ENCODE results near the gene BCLAF1.

The BCLAF1 gene, protein sequence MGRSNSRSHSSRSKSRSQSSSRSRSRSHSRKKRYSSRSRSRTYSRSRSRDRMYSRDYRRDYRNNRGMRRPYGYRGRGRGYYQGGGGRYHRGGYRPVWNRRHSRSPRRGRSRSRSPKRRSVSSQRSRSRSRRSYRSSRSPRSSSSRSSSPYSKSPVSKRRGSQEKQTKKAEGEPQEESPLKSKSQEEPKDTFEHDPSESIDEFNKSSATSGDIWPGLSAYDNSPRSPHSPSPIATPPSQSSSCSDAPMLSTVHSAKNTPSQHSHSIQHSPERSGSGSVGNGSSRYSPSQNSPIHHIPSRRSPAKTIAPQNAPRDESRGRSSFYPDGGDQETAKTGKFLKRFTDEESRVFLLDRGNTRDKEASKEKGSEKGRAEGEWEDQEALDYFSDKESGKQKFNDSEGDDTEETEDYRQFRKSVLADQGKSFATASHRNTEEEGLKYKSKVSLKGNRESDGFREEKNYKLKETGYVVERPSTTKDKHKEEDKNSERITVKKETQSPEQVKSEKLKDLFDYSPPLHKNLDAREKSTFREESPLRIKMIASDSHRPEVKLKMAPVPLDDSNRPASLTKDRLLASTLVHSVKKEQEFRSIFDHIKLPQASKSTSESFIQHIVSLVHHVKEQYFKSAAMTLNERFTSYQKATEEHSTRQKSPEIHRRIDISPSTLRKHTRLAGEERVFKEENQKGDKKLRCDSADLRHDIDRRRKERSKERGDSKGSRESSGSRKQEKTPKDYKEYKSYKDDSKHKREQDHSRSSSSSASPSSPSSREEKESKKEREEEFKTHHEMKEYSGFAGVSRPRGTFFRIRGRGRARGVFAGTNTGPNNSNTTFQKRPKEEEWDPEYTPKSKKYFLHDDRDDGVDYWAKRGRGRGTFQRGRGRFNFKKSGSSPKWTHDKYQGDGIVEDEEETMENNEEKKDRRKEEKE

DNA sequence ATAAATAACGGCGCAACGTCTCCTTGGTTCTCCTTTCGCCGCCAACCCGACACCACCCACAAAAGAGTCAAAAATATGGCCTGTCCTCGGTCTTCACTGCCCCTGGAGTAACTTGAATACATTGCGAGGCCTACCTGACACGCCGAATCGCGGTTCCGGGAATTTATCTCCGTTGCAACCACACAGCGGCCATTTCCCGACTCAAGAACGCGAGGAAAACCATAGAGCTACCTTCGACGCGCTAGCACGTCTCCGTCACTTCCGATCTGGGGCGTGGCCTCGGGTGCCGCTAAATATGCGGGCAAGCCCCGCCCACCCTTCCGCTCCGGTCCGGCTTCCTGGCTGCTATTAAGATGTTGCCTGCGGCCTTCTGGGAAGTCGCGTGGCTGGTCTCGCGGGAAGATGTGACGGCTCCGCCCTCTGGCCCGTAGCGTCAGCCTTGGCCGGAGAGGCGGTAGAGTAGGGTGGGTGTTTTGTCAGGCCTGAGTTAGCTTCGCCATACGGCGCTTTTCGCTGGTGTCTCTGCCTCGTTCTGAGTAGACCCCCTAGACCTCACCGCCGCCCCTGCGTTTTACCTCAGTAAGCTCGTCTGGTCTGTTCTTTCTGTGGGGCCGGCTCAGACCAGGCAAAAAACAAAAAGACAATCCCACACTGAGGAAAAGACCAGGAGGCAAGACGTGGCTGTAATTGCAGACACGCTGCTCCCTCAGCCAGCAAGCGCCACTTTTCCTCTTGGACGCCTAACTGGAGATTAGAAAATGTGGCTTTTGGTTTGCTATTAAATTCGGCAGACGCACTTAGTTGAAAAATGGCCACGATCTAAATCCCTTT is at the start of gene BCLAF1:
Gene BCLAF1, minus strand, starts transcription at position 268 of the 831 bp plus-strand sequence. CDS start 9,980 bp downstream, outside the sequence.
- peak; percentile 99 for DNase-seq (ENCODE audit: low read depth in 2 of 2, low spot score in 1 of 2)

DNA sequence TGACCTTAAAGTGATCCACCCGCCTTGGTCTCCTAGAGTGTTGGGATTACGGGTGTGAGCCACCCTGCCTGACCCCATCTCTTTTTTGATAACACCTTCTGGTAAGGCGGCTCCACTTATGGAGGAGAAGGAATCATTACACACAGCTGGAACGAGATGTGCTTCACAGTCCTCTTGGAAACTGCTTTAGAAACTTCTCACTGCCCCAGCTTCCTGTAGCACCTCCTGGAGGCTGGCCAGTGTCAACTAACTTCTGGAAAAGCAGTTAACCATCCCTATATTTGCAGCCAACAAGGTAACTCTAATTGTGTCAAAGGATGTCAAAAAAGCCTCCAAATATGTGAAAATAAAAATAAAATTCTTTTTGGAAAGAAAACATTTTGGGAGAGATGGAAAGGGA is 48.8 kb upstream of the BCLAF1 start:
- DNase-seq (ENCODE audit: low read depth in 2 of 2, low spot score in 1 of 2) = no peak

DNA sequence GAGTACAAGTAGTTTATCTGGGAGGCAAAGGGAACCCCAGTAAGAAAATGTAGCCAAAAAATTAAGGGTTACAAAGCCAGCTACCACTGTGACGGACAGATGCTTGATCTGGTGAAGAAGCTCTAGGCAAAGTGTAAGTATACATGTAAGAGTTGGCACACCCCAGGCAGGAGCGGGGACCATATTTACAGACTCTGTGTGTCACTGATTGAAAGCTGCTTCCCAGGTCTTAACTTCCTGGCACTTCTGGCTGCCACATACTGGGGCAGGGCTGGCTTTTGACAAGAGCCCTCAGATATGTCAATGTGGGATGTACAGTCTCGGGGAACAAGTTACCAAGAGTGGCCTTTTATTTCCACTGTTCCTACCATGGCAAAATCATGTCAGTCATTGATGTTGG is 48.0 kb upstream of the BCLAF1 start:
- no peak for DNase-seq (ENCODE audit: low read depth in 2 of 2, low spot score in 1 of 2)

DNA sequence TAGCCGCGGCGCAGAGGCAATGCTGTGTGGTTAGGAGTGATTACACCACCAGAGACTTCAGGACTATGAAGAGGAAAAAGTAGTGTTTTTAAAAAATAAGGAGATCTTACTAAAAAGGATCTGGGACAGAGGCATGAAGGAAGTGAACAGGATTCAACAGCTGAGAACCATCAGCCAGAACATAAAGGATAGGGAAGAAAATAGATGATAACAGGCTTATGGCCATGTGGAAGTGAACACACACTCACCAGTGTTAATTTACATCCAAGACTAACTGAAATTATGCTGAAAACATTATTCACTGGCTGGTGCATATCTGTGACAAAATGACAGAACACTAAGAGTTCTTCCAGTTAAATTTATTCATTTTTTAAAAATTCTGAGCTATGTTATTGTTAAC is 47.5 kb upstream of the BCLAF1 start:
- DNase-seq (ENCODE audit: low read depth in 2 of 2, low spot score in 1 of 2) = no peak

- DNase-seq (ENCODE audit: low read depth in 2 of 2, low spot score in 1 of 2) = no peak
Observed at GRCh38 chr6:136335736-136336363, 46.2 kb upstream of the BCLAF1 start.

- DNase-seq (ENCODE audit: low read depth in 2 of 2, low spot score in 1 of 2) = no peak
Observed at GRCh38 chr6:136334853-136335252, 45.2 kb upstream of the BCLAF1 start.

DNA sequence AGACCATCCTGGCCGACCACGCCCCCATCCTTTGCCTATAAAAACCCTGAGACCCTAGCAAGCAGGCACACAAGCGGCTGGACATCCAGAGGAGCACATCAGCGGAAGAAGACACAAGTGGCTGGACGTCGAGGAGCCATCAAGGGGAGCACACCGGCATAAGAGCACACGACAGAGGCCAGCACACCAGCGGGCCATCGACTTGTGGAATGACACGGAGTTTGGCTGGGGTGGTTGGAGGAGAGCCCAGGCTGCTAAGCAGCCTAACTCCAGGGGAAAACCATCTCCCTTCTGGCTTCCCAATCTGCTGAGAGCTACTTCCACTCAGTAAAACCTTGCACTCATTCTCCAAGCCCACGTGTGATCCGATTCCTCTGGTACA is 44.8 kb upstream of the BCLAF1 start:
- no peak for DNase-seq (ENCODE audit: low read depth in 2 of 2, low spot score in 1 of 2)

GRCh38 chr6:136333824-136334464 is 44.3 kb upstream of the BCLAF1 start:
- DNase-seq (ENCODE audit: low read depth in 2 of 2, low spot score in 1 of 2) = no peak

DNA sequence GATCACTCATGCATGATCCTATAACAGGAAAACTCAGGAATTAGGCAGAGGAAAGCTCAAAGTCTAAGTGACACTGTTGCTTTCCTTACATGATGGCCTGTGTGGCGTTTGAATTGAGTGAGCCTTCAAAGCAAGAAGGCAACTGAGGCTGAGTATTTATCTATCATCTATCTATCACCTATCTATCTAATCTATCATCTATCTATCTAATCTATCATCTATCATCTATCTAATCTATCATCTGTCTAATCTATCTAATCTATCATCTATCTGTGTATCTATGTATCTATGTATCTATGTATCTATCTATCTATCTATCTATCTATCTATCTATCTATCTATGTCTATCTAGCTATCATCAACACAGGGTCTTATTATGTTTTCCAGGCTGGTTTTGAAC is 41.8 kb upstream of the BCLAF1 start:
- no peak for DNase-seq (ENCODE audit: low read depth in 2 of 2, low spot score in 1 of 2)

DNA sequence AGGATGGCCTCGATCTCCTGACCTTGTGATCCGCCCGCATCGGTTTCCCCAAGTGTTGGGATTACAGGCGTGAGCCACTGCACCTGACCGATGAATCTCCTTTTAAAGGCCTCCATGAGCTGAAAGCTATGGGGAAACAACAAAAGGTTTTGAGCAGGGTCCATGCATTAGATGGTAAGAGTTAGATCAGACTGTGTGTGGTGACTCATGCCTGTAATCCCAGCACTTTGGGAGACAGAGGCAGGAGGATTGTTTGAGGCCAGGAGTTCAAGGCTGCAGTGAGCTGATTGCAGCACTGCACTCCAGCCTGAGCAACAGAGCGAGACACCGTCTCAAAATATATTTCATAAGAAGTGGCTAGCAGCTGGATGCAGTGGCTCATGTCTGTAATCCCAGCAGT is 41.0 kb upstream of the BCLAF1 start:
- no peak for DNase-seq (ENCODE audit: low read depth in 2 of 2, low spot score in 1 of 2)

DNA sequence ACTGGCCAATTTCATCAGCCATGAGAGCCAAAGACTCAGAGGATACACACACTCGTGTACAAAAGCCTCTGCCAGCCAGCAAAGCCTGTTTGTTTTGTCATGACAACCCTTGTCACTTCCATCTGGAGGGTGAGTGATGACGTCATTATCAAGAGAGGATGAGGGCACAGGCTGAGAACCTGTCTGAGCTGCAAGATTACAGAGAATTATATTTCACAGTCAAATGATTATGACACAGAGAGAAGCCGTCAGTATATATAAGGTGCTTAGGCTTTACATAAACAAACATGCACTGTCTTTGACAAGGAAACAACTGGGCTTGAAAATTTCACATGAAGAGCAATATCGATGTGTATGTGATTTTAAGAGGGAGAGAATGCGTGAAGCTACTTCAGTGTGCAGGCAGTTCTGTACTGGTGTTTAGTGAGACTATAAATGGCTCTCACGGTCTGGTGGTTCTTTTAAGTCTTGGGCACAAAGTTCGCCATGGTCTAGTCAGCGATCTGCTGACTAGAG is 36.5 kb upstream of the BCLAF1 start:
- no peak for DNase-seq (ENCODE audit: low read depth in 2 of 2, low spot score in 1 of 2)

- no peak for DNase-seq (ENCODE audit: low read depth in 2 of 2, low spot score in 1 of 2)
Observed at GRCh38 chr6:136324686-136325380, 35.2 kb upstream of the BCLAF1 start.

DNA sequence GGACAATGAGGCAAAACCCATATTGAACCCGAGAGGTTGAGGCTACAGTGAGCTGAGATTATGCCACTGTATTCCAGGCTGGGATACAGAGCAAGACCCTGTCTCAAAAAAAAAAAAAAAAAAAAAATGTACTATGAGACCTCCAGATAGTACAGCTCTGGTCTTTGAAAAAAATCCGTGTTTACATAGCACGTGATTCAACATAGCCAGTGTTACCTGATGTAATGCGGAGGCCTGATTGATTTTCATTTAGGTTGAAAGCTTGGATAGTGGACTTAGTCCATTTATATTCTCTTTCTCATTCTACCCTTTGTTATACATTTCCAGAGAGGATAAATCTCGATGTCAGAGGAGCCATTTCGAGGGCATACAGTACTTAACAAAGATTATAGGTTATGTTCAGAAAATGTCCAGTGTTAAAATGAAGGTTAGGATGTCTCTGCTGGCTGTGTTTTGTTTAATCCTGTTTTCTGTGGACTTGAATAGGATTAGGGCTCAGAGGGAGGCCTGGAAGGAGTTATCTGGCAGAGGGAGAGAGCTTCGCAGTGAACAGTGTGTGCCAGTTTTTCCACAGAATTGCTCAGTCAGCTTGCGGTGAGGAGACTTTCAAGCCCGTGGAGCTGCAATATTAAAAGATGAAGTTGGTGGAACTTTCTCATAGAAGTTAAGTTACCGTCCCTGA is 33.9 kb upstream of the BCLAF1 start:
- no peak for DNase-seq (ENCODE audit: low read depth in 2 of 2, low spot score in 1 of 2)

DNA sequence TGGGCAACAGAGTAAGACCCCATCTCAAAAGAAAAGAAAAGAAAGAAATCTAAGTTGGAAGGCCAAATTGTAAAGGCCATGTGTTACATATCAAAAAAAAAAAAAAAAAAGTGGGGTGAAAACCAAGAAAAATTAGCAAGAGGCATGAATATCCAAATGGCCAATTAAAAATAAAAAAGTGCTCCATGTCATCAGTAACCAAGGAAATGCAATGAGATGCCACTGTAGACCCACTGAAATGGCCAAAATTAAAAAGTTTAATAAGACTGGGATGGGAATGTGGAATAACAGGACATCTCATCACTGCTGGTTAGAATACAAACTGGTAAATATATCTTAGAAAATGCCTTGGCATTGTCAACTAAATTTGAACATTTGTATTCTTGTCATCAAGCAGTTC is 30.1 kb upstream of the BCLAF1 start:
- DNase-seq (ENCODE audit: low read depth in 2 of 2, low spot score in 1 of 2) = no peak

DNA sequence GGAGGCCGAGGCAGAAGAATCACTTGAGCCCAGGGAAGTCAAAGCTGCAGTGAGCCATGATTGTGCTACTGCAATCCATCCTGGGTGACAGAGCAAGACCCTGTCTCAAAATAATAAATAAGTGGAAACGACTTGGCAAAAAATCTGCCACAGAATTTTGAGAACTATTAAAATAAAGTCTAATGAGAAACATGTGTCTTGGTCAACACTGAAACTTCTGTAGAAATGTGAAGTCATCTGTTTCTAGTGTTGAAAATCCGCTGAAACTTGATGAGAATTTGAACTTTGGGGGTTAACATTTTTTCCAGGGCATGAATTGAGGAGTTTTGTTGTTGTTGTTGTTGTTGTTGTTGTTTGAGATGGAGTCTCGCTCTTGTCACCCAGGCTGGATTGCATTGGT is 29.0 kb upstream of the BCLAF1 start:
- no peak for DNase-seq (ENCODE audit: low read depth in 2 of 2, low spot score in 1 of 2)

GRCh38 chr6:136317971-136318370 is 28.3 kb upstream of the BCLAF1 start:
- no peak for DNase-seq (ENCODE audit: low read depth in 2 of 2, low spot score in 1 of 2)

GRCh38 chr6:136317021-136317694 is 27.5 kb upstream of the BCLAF1 start:
- peak; percentile 13 to 24 for DNase-seq (ENCODE audit: low read depth in 2 of 2, low spot score in 1 of 2)

DNA sequence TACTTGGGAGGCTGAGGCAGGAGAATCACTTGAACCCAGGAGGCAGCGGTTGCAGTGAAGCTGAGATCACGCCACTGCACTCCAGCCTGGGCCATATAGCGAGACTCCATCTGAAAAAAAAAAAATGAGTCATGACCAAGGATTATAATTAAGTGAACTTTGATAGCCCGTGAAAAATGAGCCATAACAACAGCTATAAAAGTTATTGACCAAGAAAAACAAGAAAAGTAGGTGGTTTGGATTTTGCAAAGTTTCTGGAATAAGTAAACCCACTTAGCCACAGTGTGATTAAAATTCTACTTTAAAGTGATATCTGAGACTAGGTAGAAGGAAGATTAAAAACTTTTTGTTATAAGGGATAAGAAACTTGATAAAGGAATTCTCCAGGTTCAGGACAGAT is 25.9 kb upstream of the BCLAF1 start:
- DNase-seq (ENCODE audit: low read depth in 2 of 2, low spot score in 1 of 2) = no peak

Data from stimulated activated CD8-positive, alpha-beta memory T cell treated with anti-CD3 and anti-CD28 coated beads, Interleukin-4, amount 100 ng/mL, for 4 hours (primary cell).